Measurements from ENCODE around the gene CYP2S1. TPM values are rescaled to one million over a fixed set of nuclear protein-coding genes. Genes with fewer than 3 reads are reported as not detected.
A peak's percentile ranks its signal among the peaks of the same experiment; 100 is the strongest.
"Not testable (repeated sequence)": the region's sequence is repeated elsewhere in the genome, so short reads cannot be mapped to it uniquely, and the experiment has no call there.

Gene CYP2S1
- total RNA-seq, 1 donor from 2014 or later, result 23.4 TPM

- H3K27me3 ChIP-seq (ENCODE audit: control insufficient read depth, insufficient read depth, low read length), result no peaks in the 10 kb centered on the region
- peaks cover 2% of the 10 kb centered on the region for H3K36me3 ChIP-seq (ENCODE audit: control insufficient read depth, insufficient read depth, low read length)
- no peak for TF ChIP-seq CTCF (IDR thresholded peaks at IDR 0.05; ENCODE audit: insufficient read depth, low read length, severe bottlenecking)
- FAIRE-seq (no peak), DNase-seq (ENCODE audit: low read depth) (no peak)
- H3K4me3 ChIP-seq (ENCODE audit: low read depth, low read length), result no peak overlapping the region
These were observed 33.9 kb downstream of the CYP2S1 start for GRCh38 chr19:41226874-41227390.

- no peak for DNase-seq (ENCODE audit: low read depth)
These were observed 35.5 kb downstream of the CYP2S1 start for GRCh38 chr19:41228486-41228885.

GRCh38 chr19:41229338-41229737 is 36.3 kb downstream of the CYP2S1 start:
- FAIRE-seq; H3K4me3 ChIP-seq (ENCODE audit: low read depth, low read length); H3K27me3 ChIP-seq (ENCODE audit: control insufficient read depth, insufficient read depth, low read length); H3K36me3 ChIP-seq (ENCODE audit: control insufficient read depth, insufficient read depth, low read length); DNase-seq (ENCODE audit: low read depth): not testable (repeated sequence)

More at GRCh38 chr19:41228486-41228885, 35.5 kb downstream of the CYP2S1 start:
- FAIRE-seq, result no peak
- peaks cover 2% of the 10 kb centered on the region for H3K36me3 ChIP-seq (ENCODE audit: control insufficient read depth, insufficient read depth, low read length)
- no peak for TF ChIP-seq CTCF (IDR thresholded peaks at IDR 0.05; ENCODE audit: insufficient read depth, low read length, severe bottlenecking)
- H3K4me3 ChIP-seq (ENCODE audit: low read depth, low read length), result no peak overlapping the region
- H3K27me3 ChIP-seq (ENCODE audit: control insufficient read depth, insufficient read depth, low read length), result no peaks in the 10 kb centered on the region

GRCh38 chr19:41230067-41230857 is 37.2 kb downstream of the CYP2S1 start:
- no peak for DNase-seq (ENCODE audit: low read depth)
- Histone ChIP-seq H3K36me3 (ENCODE audit: control insufficient read depth, insufficient read depth, low read length) (peaks cover 3% of the 10 kb centered on the region), H3K27me3 (ENCODE audit: control insufficient read depth, insufficient read depth, low read length) (no peaks in the 10 kb centered on the region), H3K4me3 (ENCODE audit: low read depth, low read length) (no peak overlapping the region)
- FAIRE-seq, result peak; percentile 86
- TF ChIP-seq CTCF (IDR thresholded peaks at IDR 0.05; ENCODE audit: insufficient read depth, low read length, severe bottlenecking), result no peak

- Histone ChIP-seq H3K36me3 (ENCODE audit: control insufficient read depth, insufficient read depth, low read length) (peaks cover 5% of the 10 kb centered on the region), H3K4me3 (ENCODE audit: low read depth, low read length) (no peak overlapping the region), H3K27me3 (ENCODE audit: control insufficient read depth, insufficient read depth, low read length) (no peaks in the 10 kb centered on the region)
- TF ChIP-seq CTCF (IDR thresholded peaks at IDR 0.05; ENCODE audit: insufficient read depth, low read length, severe bottlenecking), result no peak
- FAIRE-seq (no peak), DNase-seq (ENCODE audit: low read depth) (no peak)
These were observed 39.7 kb downstream of the CYP2S1 start for GRCh38 chr19:41232686-41233085.

- H3K4me3 ChIP-seq (ENCODE audit: low read depth, low read length), result no peak overlapping the region
- FAIRE-seq (peak; percentile 32), DNase-seq (ENCODE audit: low read depth) (no peak)
- peaks cover 9% of the 10 kb centered on the region for H3K36me3 ChIP-seq (ENCODE audit: control insufficient read depth, insufficient read depth, low read length)
- TF ChIP-seq CTCF (IDR thresholded peaks at IDR 0.05; ENCODE audit: insufficient read depth, low read length, severe bottlenecking), result no peak
- H3K27me3 ChIP-seq (ENCODE audit: control insufficient read depth, insufficient read depth, low read length), result no peaks in the 10 kb centered on the region
These were observed 40.8 kb downstream of the CYP2S1 start for GRCh38 chr19:41233748-41234240.
